Liver (tissue), 9 donors: ENCODE data around the gene CSF3R. TPM values are rescaled to one million over a fixed set of nuclear protein-coding genes. Genes with fewer than 3 reads are reported as not detected.
"Not testable (repeated sequence)": the region's sequence is repeated elsewhere in the genome, so short reads cannot be mapped to it uniquely, and the experiment has no call there.

Experiments
- DNase-seq: peaks from one replicate; pipeline ENCODE4 v3.0.0-alpha.2; 2017; ENCODE audit warnings: low spot score
- H3K27ac ChIP-seq, 2 donors: one replicate each; pipeline ENCODE4 v1.7.0; 2013; ENCODE audit warnings: inconsistent platforms in 2 of 2, low read length in 2 of 2, control low read depth in 1 of 2, low read depth in 1 of 2, mild to moderate bottlenecking in 1 of 2
- H3K27me3 ChIP-seq, 4 donors: one replicate each; pipeline versions ENCODE4 v1.6.1 to v1.7.0; 2013; ENCODE audit warnings: low read length in 3 of 4, inconsistent platforms in 1 of 4, mild to moderate bottlenecking in 1 of 4, moderate library complexity in 1 of 4; ENCODE audit not compliant: control insufficient read depth in 4 of 4, insufficient read depth in 4 of 4
- H3K36me3 ChIP-seq, 4 donors: one replicate each; pipeline versions ENCODE4 v1.6.1 to v1.7.0; 2013; ENCODE audit warnings: low read length in 3 of 4, mild to moderate bottlenecking in 3 of 4, low read depth in 1 of 4, moderate library complexity in 1 of 4; ENCODE audit not compliant: control insufficient read depth in 4 of 4, insufficient read depth in 3 of 4
- H3K4me1 ChIP-seq, 4 donors: one replicate each; pipeline versions ENCODE4 v1.6.1 to v1.7.0; 2013; ENCODE audit warnings: low read length in 3 of 4, mild to moderate bottlenecking in 3 of 4, moderate library complexity in 1 of 4; ENCODE audit not compliant: control insufficient read depth in 4 of 4, insufficient read depth in 4 of 4
- H3K4me3 ChIP-seq, 3 donors: one replicate each; pipeline versions ENCODE4 v1.6.1 to v1.7.0; 2013; ENCODE audit warnings: low read length in 3 of 3, control low read depth in 1 of 3, low read depth in 1 of 3, mild to moderate bottlenecking in 1 of 3
- H3K9ac ChIP-seq, 2 donors: one replicate each; pipeline ENCODE4 v1.7.0; 2013; ENCODE audit warnings: low read length in 2 of 2, mild to moderate bottlenecking in 2 of 2, moderate library complexity in 2 of 2, control low read depth in 1 of 2, low read depth in 1 of 2
- H3K9me3 ChIP-seq, 4 donors: one replicate each; pipeline versions ENCODE4 v1.6.1 to v1.7.0; 2013; ENCODE audit warnings: low read length in 3 of 4; ENCODE audit not compliant: control insufficient read depth in 4 of 4
- EGR1 ChIP-seq, 2 donors: IDR thresholded peaks; 2 replicates each; pipeline ENCODE4 v1.6.1; 2016 to 2018; ENCODE audit warnings: antibody characterized with exemption in 2 of 2, low read depth in 2 of 2
- FOXA1 ChIP-seq: IDR thresholded peaks from 2 replicates; pipeline ENCODE4 v1.6.1; 2016; ENCODE audit warnings: antibody characterized with exemption
- FOXA2 ChIP-seq: IDR thresholded peaks from 2 replicates; pipeline ENCODE4 v1.6.1; 2016; ENCODE audit warnings: antibody characterized with exemption
- GABPA ChIP-seq, 2 donors: IDR thresholded peaks in 1 of 2; conservative IDR thresholded peaks in 1 of 2; 2 replicates each; pipeline ENCODE4 v1.6.1; 2016; ENCODE audit warnings: antibody characterized with exemption in 2 of 2, mild to moderate bottlenecking in 1 of 2, moderate library complexity in 1 of 2
- HNF4A ChIP-seq, 2 donors: conservative IDR thresholded peaks; 2 replicates each; pipeline ENCODE4 v1.6.1; 2016; ENCODE audit warnings: antibody characterized with exemption in 2 of 2, mild to moderate bottlenecking in 2 of 2
- HNF4G ChIP-seq: IDR thresholded peaks from 2 replicates; pipeline ENCODE4 v1.6.1; 2016; ENCODE audit warnings: antibody characterized with exemption
- JUND ChIP-seq, 2 donors: IDR thresholded peaks; 2 replicates each; pipeline ENCODE4 v1.6.1; 2016; ENCODE audit warnings: antibody characterized with exemption in 2 of 2
- NR2F2 ChIP-seq: IDR thresholded peaks from 2 replicates; pipeline ENCODE4 v1.6.1; 2016; ENCODE audit warnings: antibody characterized with exemption
- RAD21 ChIP-seq, 2 donors: IDR thresholded peaks; 2 replicates each; pipeline ENCODE4 v1.6.1; 2016; ENCODE audit warnings: antibody characterized with exemption in 2 of 2, mild to moderate bottlenecking in 2 of 2
- RXRA ChIP-seq, 2 donors: IDR thresholded peaks; 2 replicates each; pipeline ENCODE4 v1.6.1; 2017 to 2018; ENCODE audit warnings: antibody characterized with exemption in 2 of 2, mild to moderate bottlenecking in 1 of 2
- SP1 ChIP-seq: IDR thresholded peaks from 2 replicates; pipeline ENCODE4 v1.6.1; 2018; ENCODE audit warnings: antibody characterized with exemption, mild to moderate bottlenecking
- TAF1 ChIP-seq: conservative IDR thresholded peaks from 2 replicates; pipeline ENCODE4 v1.6.1; 2016; ENCODE audit warnings: antibody characterized with exemption, mild to moderate bottlenecking
- WGBS: extraction: QIAGEN DNeasy Blood & Tissue Kit; methylation state at CpG from one replicate; pipeline ENCODE4 v1.1.7; 2013; 5-methylcytosine and 5-hydroxymethylcytosine counted together
- polyA plus RNA-seq, 2 donors: library from polyadenylated mRNA; stranded (reverse) in 1 of 2; unstranded in 1 of 2; fragments of 200-250 nt in 1 of 2; fragments of >200 nt in 1 of 2; fragmentation: Nextera tagmentation in 1 of 2; extraction: Ambion mirVana in 1 of 2; gene quantifications; one replicate each; pipeline versions ENCODE4 v1.2.1 to v1.2.3, GENCODE V29; 2013 to 2015
- total RNA-seq, 2 donors: library from RNA; depleted of rRNA; stranded (reverse); fragments of >200 nt; gene quantifications; one replicate each; pipeline ENCODE4 v1.2.3, GENCODE V29; 2014
- TF ChIP-seq, protein P1 (sequence below): fragments of 150-350 bp; IDR thresholded peaks from 2 replicates; pipeline ENCODE4 v1.5.1; 2017; ENCODE audit warnings: improper control_type of control experiment, low read depth, low read length; ENCODE audit not compliant: missing input control
- TF ChIP-seq, protein P2 (sequence below): IDR thresholded peaks from 2 replicates; pipeline ENCODE4 v1.6.1; 2016; ENCODE audit warnings: antibody characterized with exemption
- TF ChIP-seq, protein P3 (sequence below): IDR thresholded peaks from 2 replicates; pipeline ENCODE4 v1.6.1; 2016; ENCODE audit warnings: antibody characterized with exemption
- TF ChIP-seq, protein P4 (sequence below): IDR thresholded peaks from 2 replicates; pipeline ENCODE4 v1.6.1; 2016; ENCODE audit warnings: antibody characterized with exemption, mild to moderate bottlenecking
- donor health status: healthy.
- donor health status: healthy.
- donor health status: healthy.
- donor health status: healthy.
- donor health status: healthy.

CSF3R gene
- total and polyA plus RNA-seq, 4 donors, result 6.7 to 81.3 (median 15.9) TPM

DNA sequence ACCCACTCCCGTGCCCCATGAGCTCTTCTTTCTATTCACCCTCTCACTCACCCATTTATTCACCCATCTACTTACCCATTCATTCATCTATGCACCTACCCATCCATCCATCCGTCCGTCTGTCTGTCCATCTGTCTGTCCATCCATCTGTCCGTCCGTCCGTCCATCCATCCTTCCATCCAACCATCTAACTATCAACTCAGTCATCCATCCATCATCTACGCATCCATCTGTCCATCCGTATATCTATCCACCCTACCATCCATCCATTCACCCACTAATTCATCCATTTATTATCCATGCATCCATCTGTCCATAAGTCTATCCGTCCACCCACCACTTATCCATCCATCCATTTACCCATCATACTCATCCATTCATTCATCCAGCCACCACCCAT is 10.8 kb upstream of the CSF3R start:
- Histone ChIP-seq H3K4me1 (no peaks in the 10 kb centered on the region), H3K4me3 (no peak overlapping the region), H3K36me3 (no peaks in the 10 kb centered on the region), H3K9me3 (no peaks in the 10 kb centered on the region), H3K27me3 (no peaks in the 10 kb centered on the region), H3K27ac (no peak overlapping the region), H3K9ac (no peak overlapping the region)
- TF ChIP-seq, protein P1, sequence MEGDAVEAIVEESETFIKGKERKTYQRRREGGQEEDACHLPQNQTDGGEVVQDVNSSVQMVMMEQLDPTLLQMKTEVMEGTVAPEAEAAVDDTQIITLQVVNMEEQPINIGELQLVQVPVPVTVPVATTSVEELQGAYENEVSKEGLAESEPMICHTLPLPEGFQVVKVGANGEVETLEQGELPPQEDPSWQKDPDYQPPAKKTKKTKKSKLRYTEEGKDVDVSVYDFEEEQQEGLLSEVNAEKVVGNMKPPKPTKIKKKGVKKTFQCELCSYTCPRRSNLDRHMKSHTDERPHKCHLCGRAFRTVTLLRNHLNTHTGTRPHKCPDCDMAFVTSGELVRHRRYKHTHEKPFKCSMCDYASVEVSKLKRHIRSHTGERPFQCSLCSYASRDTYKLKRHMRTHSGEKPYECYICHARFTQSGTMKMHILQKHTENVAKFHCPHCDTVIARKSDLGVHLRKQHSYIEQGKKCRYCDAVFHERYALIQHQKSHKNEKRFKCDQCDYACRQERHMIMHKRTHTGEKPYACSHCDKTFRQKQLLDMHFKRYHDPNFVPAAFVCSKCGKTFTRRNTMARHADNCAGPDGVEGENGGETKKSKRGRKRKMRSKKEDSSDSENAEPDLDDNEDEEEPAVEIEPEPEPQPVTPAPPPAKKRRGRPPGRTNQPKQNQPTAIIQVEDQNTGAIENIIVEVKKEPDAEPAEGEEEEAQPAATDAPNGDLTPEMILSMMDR, result no peak
- TF ChIP-seq RXRA (IDR thresholded peaks at IDR 0.05), result no peak
- TF ChIP-seq SP1, result no peak
- no peak for TF ChIP-seq GABPA (IDR thresholded peaks at IDR 0.05 in 1 of 2, conservative IDR thresholded peaks at IDR 0.05 in 1 of 2)
- no peak for TF ChIP-seq TAF1
- TF ChIP-seq EGR1 (IDR thresholded peaks at IDR 0.05; ENCODE audit: low read depth in 2 of 2), result no peak
- TF ChIP-seq, protein P2, sequence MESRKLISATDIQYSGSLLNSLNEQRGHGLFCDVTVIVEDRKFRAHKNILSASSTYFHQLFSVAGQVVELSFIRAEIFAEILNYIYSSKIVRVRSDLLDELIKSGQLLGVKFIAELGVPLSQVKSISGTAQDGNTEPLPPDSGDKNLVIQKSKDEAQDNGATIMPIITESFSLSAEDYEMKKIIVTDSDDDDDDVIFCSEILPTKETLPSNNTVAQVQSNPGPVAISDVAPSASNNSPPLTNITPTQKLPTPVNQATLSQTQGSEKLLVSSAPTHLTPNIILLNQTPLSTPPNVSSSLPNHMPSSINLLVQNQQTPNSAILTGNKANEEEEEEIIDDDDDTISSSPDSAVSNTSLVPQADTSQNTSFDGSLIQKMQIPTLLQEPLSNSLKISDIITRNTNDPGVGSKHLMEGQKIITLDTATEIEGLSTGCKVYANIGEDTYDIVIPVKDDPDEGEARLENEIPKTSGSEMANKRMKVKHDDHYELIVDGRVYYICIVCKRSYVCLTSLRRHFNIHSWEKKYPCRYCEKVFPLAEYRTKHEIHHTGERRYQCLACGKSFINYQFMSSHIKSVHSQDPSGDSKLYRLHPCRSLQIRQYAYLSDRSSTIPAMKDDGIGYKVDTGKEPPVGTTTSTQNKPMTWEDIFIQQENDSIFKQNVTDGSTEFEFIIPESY, result no peak
- TF ChIP-seq, protein P3, sequence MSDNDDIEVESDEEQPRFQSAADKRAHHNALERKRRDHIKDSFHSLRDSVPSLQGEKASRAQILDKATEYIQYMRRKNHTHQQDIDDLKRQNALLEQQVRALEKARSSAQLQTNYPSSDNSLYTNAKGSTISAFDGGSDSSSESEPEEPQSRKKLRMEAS, result no peak
- no peak for TF ChIP-seq HNF4A (conservative IDR thresholded peaks at IDR 0.05)
- no peak for TF ChIP-seq FOXA2
- TF ChIP-seq RAD21 (IDR thresholded peaks at IDR 0.05), result no peak
- no peak for TF ChIP-seq NR2F2
- TF ChIP-seq, protein P4, sequence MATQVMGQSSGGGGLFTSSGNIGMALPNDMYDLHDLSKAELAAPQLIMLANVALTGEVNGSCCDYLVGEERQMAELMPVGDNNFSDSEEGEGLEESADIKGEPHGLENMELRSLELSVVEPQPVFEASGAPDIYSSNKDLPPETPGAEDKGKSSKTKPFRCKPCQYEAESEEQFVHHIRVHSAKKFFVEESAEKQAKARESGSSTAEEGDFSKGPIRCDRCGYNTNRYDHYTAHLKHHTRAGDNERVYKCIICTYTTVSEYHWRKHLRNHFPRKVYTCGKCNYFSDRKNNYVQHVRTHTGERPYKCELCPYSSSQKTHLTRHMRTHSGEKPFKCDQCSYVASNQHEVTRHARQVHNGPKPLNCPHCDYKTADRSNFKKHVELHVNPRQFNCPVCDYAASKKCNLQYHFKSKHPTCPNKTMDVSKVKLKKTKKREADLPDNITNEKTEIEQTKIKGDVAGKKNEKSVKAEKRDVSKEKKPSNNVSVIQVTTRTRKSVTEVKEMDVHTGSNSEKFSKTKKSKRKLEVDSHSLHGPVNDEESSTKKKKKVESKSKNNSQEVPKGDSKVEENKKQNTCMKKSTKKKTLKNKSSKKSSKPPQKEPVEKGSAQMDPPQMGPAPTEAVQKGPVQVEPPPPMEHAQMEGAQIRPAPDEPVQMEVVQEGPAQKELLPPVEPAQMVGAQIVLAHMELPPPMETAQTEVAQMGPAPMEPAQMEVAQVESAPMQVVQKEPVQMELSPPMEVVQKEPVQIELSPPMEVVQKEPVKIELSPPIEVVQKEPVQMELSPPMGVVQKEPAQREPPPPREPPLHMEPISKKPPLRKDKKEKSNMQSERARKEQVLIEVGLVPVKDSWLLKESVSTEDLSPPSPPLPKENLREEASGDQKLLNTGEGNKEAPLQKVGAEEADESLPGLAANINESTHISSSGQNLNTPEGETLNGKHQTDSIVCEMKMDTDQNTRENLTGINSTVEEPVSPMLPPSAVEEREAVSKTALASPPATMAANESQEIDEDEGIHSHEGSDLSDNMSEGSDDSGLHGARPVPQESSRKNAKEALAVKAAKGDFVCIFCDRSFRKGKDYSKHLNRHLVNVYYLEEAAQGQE, result no peak
- no peak for TF ChIP-seq JUND (IDR thresholded peaks at IDR 0.05)
- no peak for TF ChIP-seq HNF4G
- WGBS, result 93% methylated on average over 9 of the region's 9 CpGs
- no peak for DNase-seq

DNA sequence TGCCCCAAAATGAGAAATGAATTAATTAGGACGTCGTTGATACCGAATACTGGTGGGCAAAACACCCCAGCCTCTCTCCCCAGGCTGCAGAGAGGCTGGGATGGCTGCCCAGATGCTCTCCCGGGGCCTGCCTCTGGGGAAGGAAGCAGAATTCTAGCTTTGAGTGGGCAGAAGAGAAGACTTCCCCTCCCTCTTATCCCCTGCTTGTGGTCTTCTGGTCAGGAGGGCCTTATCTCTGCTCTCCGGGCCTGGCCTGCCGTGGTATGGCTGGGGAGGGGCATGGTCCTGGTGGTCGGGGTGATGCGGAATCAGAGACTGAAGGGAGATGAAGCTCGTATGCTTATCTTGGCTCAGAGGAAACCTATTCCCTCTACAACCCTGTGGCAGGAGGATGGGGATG is 9.8 kb upstream of the CSF3R start:
- no peaks in the 10 kb centered on the region for H3K9me3 ChIP-seq
- H3K36me3 ChIP-seq, result no peaks in the 10 kb centered on the region
- TF ChIP-seq FOXA1 (no peak), TAF1 (no peak)

DNA sequence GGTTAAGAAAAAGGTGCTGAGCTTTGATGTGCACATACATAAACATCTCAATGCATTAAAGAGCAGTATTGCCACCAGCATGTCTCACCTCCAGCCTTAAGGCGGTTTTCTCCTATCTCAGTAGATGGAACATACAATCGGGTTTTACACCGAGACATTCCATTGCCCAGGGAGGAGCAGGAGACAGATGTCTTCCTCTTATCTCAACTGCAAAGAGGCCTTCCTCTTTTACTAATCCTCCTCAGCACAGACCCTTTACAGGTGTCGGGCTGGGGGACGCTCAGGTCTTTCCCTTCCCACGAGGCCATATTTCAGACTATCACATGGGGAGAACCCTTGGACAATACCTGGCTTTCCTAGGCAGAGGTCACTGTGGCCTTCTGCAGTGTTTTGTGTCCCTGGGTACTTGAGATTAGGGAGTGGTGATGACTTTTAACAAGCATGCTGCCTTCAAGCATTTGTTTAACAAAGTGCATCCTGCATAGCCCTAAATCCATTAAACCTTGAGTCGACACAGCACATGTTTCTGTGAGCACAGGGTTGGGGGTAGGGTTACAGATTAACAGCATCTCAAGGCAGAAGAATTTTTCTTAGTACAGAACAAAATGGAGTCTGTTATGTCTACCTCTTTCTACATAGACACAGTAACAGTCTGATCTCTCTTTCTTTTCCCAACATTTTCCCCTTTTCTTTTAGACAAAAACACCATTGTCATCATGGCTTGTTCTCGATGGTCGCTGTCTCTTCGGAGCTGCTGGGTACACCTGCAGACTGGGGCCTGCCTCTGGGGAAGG is 6.7 kb upstream of the CSF3R start:
- H3K27ac ChIP-seq, result not testable (repeated sequence)

More for the DNA sequence above, 9.8 kb upstream of the CSF3R start:
- Histone ChIP-seq H3K4me1 (peaks cover 0 to 4% (median 2%) of the 10 kb centered on the region in 4 donors), H3K9ac (no peak overlapping the region), H3K4me3 (no peak overlapping the region), H3K27me3 (no peaks in the 10 kb centered on the region), H3K27ac (no peak overlapping the region)
- 66% methylated on average over 9 of the region's 9 CpGs for WGBS
- no peak for DNase-seq

More for the DNA sequence above, 6.7 kb upstream of the CSF3R start:
- not testable (repeated sequence) for DNase-seq, H3K4me3 ChIP-seq, H3K9me3 ChIP-seq, H3K36me3 ChIP-seq, H3K27me3 ChIP-seq, H3K9ac ChIP-seq
- H3K4me1 ChIP-seq, result peaks cover 3 to 16% (median 9%) of the 10 kb centered on the region in 4 donors
- WGBS, result 81% methylated on average over 10 of the region's 10 CpGs
